RWPE1 (cell line): ENCODE measurements around the gene LMO2.

ENCODE experiments used
- CTCF ChIA-PET: fragments of 350-600 bp; sonication (Branson Sonifier 250); formaldehyde crosslinking; extraction: SDS; loops from one replicate; lab custom pipeline; 2021; lab: Yijun Ruan, JAX
- POLR2A ChIA-PET: fragments of 400-600 bp; formaldehyde crosslinking; extraction: SDS; loops from one replicate; lab custom pipeline; 2020; ENCODE audit warnings: antibody characterized with exemption; ENCODE audit not compliant: low non-redundant PET; lab: Yijun Ruan, JAX
- DNase-seq: peaks from one replicate; pipeline ENCODE4 v3.0.0; 2012; ENCODE audit warnings: low spot score
- H3K27ac ChIP-seq: fragments of 450-650 bp; 2 replicates; pipeline ENCODE4 v1.5.1; 2017
- TF ChIP-seq, protein P1 (sequence below): fragments of 450-650 bp; conservative IDR thresholded peaks from 2 replicates; pipeline ENCODE4 v1.5.1; 2017; ENCODE audit warnings: low read depth, mild to moderate bottlenecking

The LMO2 gene

GRCh38 chr11:33891714-33892327 is at the start of gene LMO2:
LMO2 (minus strand) TSS chr11:33892076; CDS start chr11:33869716, 22,360 bp downstream.
- no peak for DNase-seq
- H3K27ac ChIP-seq: no peak within 1 kb of the TSS
- ChIA-PET CTCF (interaction anchor here (0.5 to 1.3 kb wide), 3 partner anchors 34 to 509 kb away, joined by 3 to 4 read pairs (median 3); no protein-coding TSS in a partner anchor), POLR2A (no interaction called here)
- TF ChIP-seq, protein P1, sequence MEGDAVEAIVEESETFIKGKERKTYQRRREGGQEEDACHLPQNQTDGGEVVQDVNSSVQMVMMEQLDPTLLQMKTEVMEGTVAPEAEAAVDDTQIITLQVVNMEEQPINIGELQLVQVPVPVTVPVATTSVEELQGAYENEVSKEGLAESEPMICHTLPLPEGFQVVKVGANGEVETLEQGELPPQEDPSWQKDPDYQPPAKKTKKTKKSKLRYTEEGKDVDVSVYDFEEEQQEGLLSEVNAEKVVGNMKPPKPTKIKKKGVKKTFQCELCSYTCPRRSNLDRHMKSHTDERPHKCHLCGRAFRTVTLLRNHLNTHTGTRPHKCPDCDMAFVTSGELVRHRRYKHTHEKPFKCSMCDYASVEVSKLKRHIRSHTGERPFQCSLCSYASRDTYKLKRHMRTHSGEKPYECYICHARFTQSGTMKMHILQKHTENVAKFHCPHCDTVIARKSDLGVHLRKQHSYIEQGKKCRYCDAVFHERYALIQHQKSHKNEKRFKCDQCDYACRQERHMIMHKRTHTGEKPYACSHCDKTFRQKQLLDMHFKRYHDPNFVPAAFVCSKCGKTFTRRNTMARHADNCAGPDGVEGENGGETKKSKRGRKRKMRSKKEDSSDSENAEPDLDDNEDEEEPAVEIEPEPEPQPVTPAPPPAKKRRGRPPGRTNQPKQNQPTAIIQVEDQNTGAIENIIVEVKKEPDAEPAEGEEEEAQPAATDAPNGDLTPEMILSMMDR: no peak

GRCh38 chr11:33940538-33940815 is 48.6 kb upstream of the LMO2 start:
- TF ChIP-seq, protein P1: no peak
- ChIA-PET CTCF (no interaction called here), POLR2A (no interaction called here)
- no peak for DNase-seq
- peak overlapping the region; percentile 67 for H3K27ac ChIP-seq

- TF ChIP-seq, protein P1: no peak
- POLR2A ChIA-PET: no interaction called here
- H3K27ac ChIP-seq: peak overlapping the region; percentile 23; the same call in 1 of the 2 replicates
- CTCF ChIA-PET: no interaction called here
- DNase-seq: no peak
These were observed 45.1 kb upstream of the LMO2 start for GRCh38 chr11:33936725-33937604.

DNA sequence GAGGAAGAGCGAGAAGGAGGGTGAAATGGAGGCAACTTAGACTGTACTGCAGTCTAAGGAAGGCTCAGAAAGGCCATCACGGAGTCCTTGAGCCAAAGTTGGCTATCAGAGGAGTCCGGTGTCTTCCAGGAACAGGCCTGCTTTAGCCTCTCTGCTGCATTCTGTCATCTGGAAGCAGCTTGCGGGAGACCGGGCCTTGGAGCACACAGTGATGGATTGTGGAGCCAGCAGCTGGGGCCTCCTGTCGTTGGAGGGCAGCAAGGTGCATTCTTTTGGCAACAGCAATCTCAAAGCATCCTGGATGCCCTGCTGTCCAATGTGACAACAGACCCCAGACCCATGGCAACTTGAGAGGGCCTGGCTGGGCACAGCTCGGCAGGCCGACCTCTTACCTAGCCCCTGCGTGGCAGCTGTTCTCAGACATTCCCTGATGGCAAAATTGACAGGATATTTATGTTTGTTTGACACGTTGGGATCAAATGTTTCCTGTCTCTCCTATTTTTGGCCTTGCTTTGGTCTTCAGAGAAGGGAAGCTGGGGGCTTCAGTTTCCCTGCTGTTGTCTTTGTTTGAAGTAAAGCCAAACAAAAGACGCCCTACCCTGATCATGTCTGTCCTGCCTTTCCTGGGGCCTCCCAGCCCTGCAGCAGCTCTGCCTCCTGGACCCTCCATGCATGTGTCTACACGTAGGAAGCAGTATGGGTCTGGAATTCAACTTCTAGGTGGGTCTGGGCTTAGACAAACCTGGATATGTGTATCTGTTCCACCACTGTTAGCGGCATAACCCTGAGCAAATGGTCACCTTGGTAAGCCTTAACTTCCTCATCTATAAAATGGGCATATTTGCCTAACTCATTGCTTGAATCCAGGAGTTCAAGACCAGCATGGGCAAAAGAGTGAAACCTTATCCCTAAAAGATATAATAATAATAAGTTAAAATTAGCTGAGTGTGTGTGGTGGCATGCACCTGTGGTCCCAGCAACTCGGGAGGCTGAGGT is 43.9 kb upstream of the LMO2 start:
- DNase-seq: no peak
- TF ChIP-seq, protein P1: no peak
- POLR2A ChIA-PET: no interaction called here
- no peak overlapping the region for H3K27ac ChIP-seq
- CTCF ChIA-PET: interaction anchor here (0.7 to 0.8 kb wide), 2 partner anchors 10 to 55 kb away, joined by 3 to 4 read pairs; no protein-coding TSS in a partner anchor

GRCh38 chr11:33935005-33935404 is 43.1 kb upstream of the LMO2 start:
- CTCF ChIA-PET: interaction anchor here (0.8 kb wide), 1 partner anchor 10 kb away, joined by 4 read pairs; no protein-coding TSS in a partner anchor
- TF ChIP-seq, protein P1: no peak
- no peak for DNase-seq
- H3K27ac ChIP-seq: no peak overlapping the region
- POLR2A ChIA-PET: no interaction called here
